ENCODE measurements around the gene ALLC. TPM values are rescaled to one million over a fixed set of nuclear protein-coding genes. Genes with fewer than 3 reads are reported as not detected.
"Not testable (repeated sequence)": the region's sequence is repeated elsewhere in the genome, so short reads cannot be mapped to it uniquely, and the experiment has no call there.

Gene ALLC
- total RNA-seq (not detected in 2 replicates), polyA plus RNA-seq (not detected in 2 replicates), polyA minus RNA-seq (not detected in 2 replicates)
- not detected for total RNA-seq (2013)

DNA sequence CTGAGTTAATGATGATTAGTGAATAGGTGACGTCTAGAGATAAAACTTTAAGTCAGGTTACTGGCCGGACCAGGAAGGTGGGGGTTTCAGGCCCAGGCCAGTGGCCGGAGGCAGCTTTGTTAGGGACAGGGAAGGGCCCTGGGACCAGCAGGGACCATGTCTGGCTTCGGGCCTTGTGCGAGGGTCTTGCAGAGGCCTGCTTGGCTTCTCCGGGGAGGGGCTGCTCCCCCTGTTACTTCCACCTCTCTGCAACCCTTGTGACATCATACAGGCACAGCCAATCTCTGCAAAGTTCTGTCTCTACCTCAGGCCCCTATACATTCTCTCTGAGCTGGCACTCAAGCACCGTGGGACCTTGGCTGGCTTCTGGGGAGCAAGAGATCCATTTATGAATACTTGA lies at the start of gene ALLC:
TSS of gene ALLC (plus strand) at position 320 of the 400 bp plus-strand sequence. CDS start 12,958 bp downstream, outside the sequence.
- Histone ChIP-seq H3K4me2 (replicated peaks; ENCODE audit: low read depth, low read length, poor library complexity, severe bottlenecking) (no peak within 1 kb of the TSS), H3K36me3 (replicated peaks in 1 of 2; ENCODE audit: control extremely low read depth in 1 of 2, control insufficient read depth in 1 of 2, extremely low read depth in 1 of 2, insufficient read depth in 2 of 2, low read length in 1 of 2) (no peaks in the 10 kb centered on the region), H2AFZ (ENCODE audit: insufficient read depth, low read depth, low read length, poor library complexity, severe bottlenecking) (peak within 1 kb of the TSS; percentile 5), H3K4me1 (ENCODE audit: control insufficient read depth in 2 of 2, insufficient read depth in 2 of 2, low read length in 2 of 2) (no peaks in the 10 kb centered on the region), H3K79me2 (ENCODE audit: control insufficient read depth, insufficient read depth, low read length) (no peaks in the 10 kb centered on the region), H4K20me1 (ENCODE audit: control insufficient read depth, insufficient read depth, low read length, poor library complexity, severe bottlenecking) (no peaks in the 10 kb centered on the region), H3K9me3 (ENCODE audit: control extremely low read depth in 1 of 3, control insufficient read depth in 2 of 3, insufficient read depth in 1 of 3, low read length in 2 of 3) (no peaks in the 10 kb centered on the region), H3K4me3 (ENCODE audit: control extremely low read depth in 1 of 5, extremely low read depth in 1 of 5, insufficient read depth in 1 of 5, low read depth in 2 of 5, low read length in 4 of 5) (no peak within 1 kb of the TSS), H3K27ac (ENCODE audit: low read length in 2 of 2) (no peak within 1 kb of the TSS), H3K27me3 (replicated peaks in 1 of 4; ENCODE audit: control extremely low read depth in 1 of 4, control insufficient read depth in 3 of 4, insufficient read depth in 4 of 4, low read length in 3 of 4) (peaks cover 0 to 2% (median 0%) of the 10 kb centered on the region in 4 experiments), H3K9ac (ENCODE audit: low read length) (no peak within 1 kb of the TSS)
- CTCF ChIA-PET = interaction anchor here (2.1 kb wide), 1 partner anchor 234 kb away, joined by 10 read pairs; no protein-coding TSS in a partner anchor
- intact Hi-C loops (cut with micrococcal nuclease) = loop anchor here (10.0 kb wide), 1 partner anchor 1773 kb away; no protein-coding TSS in a partner anchor
- no peak for TF ChIP-seq EZH2 (IDR thresholded peaks at IDR 0.05; ENCODE audit: borderline replicate concordance, insufficient read depth, low read depth, low read length, poor library complexity, severe bottlenecking)
- no peak for TF ChIP-seq CTCF (IDR thresholded peaks at IDR 0.05)
- Mint-ChIP-seq H3K27ac (no peak within 1 kb of the TSS), H3K9me3 (ENCODE audit: insufficient read depth) (peaks cover 2% of the 10 kb centered on the region), H3K27me3 (no peaks in the 10 kb centered on the region), H3K4me1 (peaks cover 16% of the 10 kb centered on the region), H3K4me3 (no peak within 1 kb of the TSS)
- WGBS (ENCODE audit: insufficient coverage) = 96% methylated on average over 6 of the region's 7 CpGs
- ATAC-seq (ENCODE audit: low read depth) = no peak
- POLR2A ChIA-PET = no interaction called here
- no peak for DNase-seq

- no peak overlapping the region for H3K27ac ChIP-seq (ENCODE audit: low read length in 2 of 2)
- H3K79me2 ChIP-seq (ENCODE audit: control insufficient read depth, insufficient read depth, low read length) = no peaks in the 10 kb centered on the region
- ATAC-seq (ENCODE audit: low read depth) (no peak), DNase-seq (no peak)
- POLR2A ChIA-PET = no interaction called here
- no peak overlapping the region for H3K4me2 ChIP-seq (replicated peaks; ENCODE audit: low read depth, low read length, poor library complexity, severe bottlenecking)
- H3K36me3 ChIP-seq (replicated peaks in 1 of 2; ENCODE audit: control extremely low read depth in 1 of 2, control insufficient read depth in 1 of 2, extremely low read depth in 1 of 2, insufficient read depth in 2 of 2, low read length in 1 of 2) = no peaks in the 10 kb centered on the region
- H3K4me1 ChIP-seq (ENCODE audit: control insufficient read depth in 2 of 2, insufficient read depth in 2 of 2, low read length in 2 of 2) = no peaks in the 10 kb centered on the region
- H4K20me1 ChIP-seq (ENCODE audit: control insufficient read depth, insufficient read depth, low read length, poor library complexity, severe bottlenecking) = no peaks in the 10 kb centered on the region
- Mint-ChIP-seq H3K4me1 (peaks cover 4% of the 10 kb centered on the region), H3K27ac (no peak overlapping the region), H3K9me3 (ENCODE audit: insufficient read depth) (no peaks in the 10 kb centered on the region), H3K27me3 (peaks cover 4% of the 10 kb centered on the region), H3K4me3 (no peak overlapping the region)
- 88% methylated on average over 16 of the region's 19 CpGs for WGBS (ENCODE audit: insufficient coverage)
- CTCF ChIA-PET = no interaction called here
- no peak for TF ChIP-seq CTCF (IDR thresholded peaks at IDR 0.05)
- no peak for TF ChIP-seq EZH2 (IDR thresholded peaks at IDR 0.05; ENCODE audit: borderline replicate concordance, insufficient read depth, low read depth, low read length, poor library complexity, severe bottlenecking)
- H3K9me3 ChIP-seq (ENCODE audit: control extremely low read depth in 1 of 3, control insufficient read depth in 2 of 3, insufficient read depth in 1 of 3, low read length in 2 of 3) = peaks cover 0 to 17% (median 0%) of the 10 kb centered on the region in 3 donors
- H3K9ac ChIP-seq (ENCODE audit: low read length) = no peak overlapping the region
- no peak overlapping the region for H2AFZ ChIP-seq (ENCODE audit: insufficient read depth, low read depth, low read length, poor library complexity, severe bottlenecking)
- H3K4me3 ChIP-seq (ENCODE audit: control extremely low read depth in 1 of 5, extremely low read depth in 1 of 5, insufficient read depth in 1 of 5, low read depth in 2 of 5, low read length in 4 of 5) = no peak overlapping the region
- H3K27me3 ChIP-seq (replicated peaks in 1 of 4; ENCODE audit: control extremely low read depth in 1 of 4, control insufficient read depth in 3 of 4, insufficient read depth in 4 of 4, low read length in 3 of 4) = peaks cover 0 to 5% (median 0%) of the 10 kb centered on the region in 4 experiments
- intact Hi-C loops (cut with micrococcal nuclease) = no loop called here
Observed at GRCh38 chr2:3608373-3609278, 49.4 kb upstream of the ALLC start.

DNA sequence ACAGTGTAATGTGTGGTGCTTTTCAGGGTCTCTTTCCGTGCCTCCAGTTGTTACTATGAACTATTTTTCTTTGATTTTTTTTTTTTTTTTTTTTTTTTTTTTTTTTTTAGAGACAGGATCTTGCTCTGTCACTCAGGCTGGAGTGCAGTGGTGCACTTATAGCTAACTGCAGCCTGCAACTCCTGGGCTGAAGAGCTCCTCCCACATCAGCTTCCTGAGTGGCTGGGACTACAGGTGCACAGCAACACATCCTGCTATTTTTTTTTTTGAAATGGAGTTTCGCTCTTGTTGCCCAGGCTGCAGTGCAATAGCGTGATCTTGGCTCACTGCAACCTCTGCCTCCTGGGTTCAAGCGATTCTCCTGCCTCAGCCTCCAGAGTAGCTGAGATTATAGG lies 48.7 kb upstream of the ALLC start:
- intact Hi-C loops (cut with micrococcal nuclease); POLR2A ChIA-PET: not testable (repeated sequence)

More for the DNA sequence above, 48.7 kb upstream of the ALLC start:
- H3K4me2 ChIP-seq (replicated peaks; ENCODE audit: low read depth, low read length, poor library complexity, severe bottlenecking); H2AFZ ChIP-seq (ENCODE audit: insufficient read depth, low read depth, low read length, poor library complexity, severe bottlenecking); H3K36me3 ChIP-seq (replicated peaks in 1 of 2; ENCODE audit: control extremely low read depth in 1 of 2, control insufficient read depth in 1 of 2, extremely low read depth in 1 of 2, insufficient read depth in 2 of 2, low read length in 1 of 2); H3K4me3 ChIP-seq (ENCODE audit: control extremely low read depth in 1 of 5, extremely low read depth in 1 of 5, insufficient read depth in 1 of 5, low read depth in 2 of 5, low read length in 4 of 5); ATAC-seq (ENCODE audit: low read depth); CTCF ChIA-PET; H3K79me2 ChIP-seq (ENCODE audit: control insufficient read depth, insufficient read depth, low read length); DNase-seq; H3K4me1 Mint-ChIP-seq; H3K27ac ChIP-seq (ENCODE audit: low read length in 2 of 2); H3K9me3 Mint-ChIP-seq (ENCODE audit: insufficient read depth); H3K27ac Mint-ChIP-seq; H3K27me3 Mint-ChIP-seq; H4K20me1 ChIP-seq (ENCODE audit: control insufficient read depth, insufficient read depth, low read length, poor library complexity, severe bottlenecking); H3K4me1 ChIP-seq (ENCODE audit: control insufficient read depth in 2 of 2, insufficient read depth in 2 of 2, low read length in 2 of 2); H3K27me3 ChIP-seq (replicated peaks in 1 of 4; ENCODE audit: control extremely low read depth in 1 of 4, control insufficient read depth in 3 of 4, insufficient read depth in 4 of 4, low read length in 3 of 4); H3K4me3 Mint-ChIP-seq; H3K9ac ChIP-seq (ENCODE audit: low read length): not testable (repeated sequence)
- H3K9me3 ChIP-seq (ENCODE audit: control extremely low read depth in 1 of 3, control insufficient read depth in 2 of 3, insufficient read depth in 1 of 3, low read length in 2 of 3) = peaks cover 0 to 21% (median 0%) of the 10 kb centered on the region in 3 donors
- WGBS (ENCODE audit: insufficient coverage) = 82% methylated on average over 3 of the region's 4 CpGs
